GM18519 (cell line): ENCODE results near the gene IFITM2.
"Not testable (repeated sequence)": the region's sequence is repeated elsewhere in the genome, so short reads cannot be mapped to it uniquely, and the experiment has no call there.

Source experiments
- ATAC-seq: cut with Tn5 transposase; IDR thresholded peaks from one replicate; pipeline ENCODE4 v1.9.1; 2021; ENCODE audit warnings: mild to moderate bottlenecking, moderate library complexity; ENCODE audit not compliant: unreplicated experiment, low FRiP score

The IFITM2 gene

GRCh38 chr11:307766-308708, at the start of gene IFITM2:
TSS of gene IFITM2 (plus strand) at chr11:307816. CDS start at chr11:308193, 377 bp downstream.
- not testable (repeated sequence) for ATAC-seq

DNA sequence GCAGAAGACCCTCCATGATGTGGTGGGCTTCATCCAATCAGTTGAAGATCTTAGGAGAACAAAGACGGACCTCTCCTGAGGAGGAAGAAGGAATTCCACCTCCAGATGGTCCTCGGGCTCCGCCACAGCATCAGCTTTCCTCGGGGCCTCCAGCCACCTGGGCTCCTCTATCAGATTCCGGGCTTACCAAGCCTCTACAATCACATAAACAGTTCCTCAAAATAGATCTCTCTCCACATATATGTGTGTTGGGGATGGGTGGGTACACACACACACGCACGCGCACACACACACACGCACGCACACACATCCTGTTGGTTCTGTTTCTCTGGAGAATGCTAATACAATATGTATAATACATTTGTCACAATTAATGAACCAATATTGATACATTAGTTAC, 48.2 kb upstream of the IFITM2 start:
- no peak for ATAC-seq

- ATAC-seq = no peak
Observed at GRCh38 chr11:261624-262023, 46.0 kb upstream of the IFITM2 start.

- no peak for ATAC-seq
Observed at GRCh38 chr11:266676-267439, 40.8 kb upstream of the IFITM2 start.

- ATAC-seq = no peak
Observed at GRCh38 chr11:267491-267994, 40.1 kb upstream of the IFITM2 start.

GRCh38 chr11:268716-269145, 38.9 kb upstream of the IFITM2 start:
- not testable (repeated sequence) for ATAC-seq

DNA sequence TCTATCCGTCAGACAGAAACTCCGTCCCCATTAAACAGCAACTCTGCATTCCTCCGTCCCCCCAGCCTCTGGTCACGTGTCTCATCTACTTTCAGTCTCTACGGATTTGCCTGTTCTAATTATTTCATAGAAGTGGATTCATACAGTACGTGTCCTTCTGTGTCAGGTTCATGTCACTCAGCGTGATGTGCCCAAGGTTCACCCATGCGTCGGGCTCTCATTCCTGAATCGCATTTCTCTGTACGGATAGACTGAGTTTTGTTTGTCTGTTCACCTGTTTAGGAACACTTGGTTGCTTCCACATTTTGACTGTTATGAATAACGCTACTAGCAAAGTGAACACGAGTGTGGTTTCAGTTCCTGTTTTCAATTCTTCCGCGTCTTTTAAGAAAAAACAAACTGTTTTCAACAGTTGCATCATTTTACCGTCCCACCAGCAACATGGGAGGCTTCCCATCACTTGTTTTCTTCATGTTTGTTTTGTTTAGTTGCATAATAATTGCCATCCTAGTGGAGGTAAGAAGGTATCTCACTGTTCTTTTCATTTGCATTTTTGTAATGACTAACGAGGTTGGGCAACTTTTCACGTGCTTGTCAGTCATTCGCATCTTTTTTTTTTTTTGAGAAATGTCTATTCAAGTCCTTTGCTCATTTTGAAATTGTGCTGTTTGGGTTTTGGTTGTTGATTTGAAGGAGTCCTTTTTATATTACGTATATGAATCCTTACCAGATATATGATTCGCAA, 38.3 kb upstream of the IFITM2 start:
- peak; percentile 68 for ATAC-seq

- no peak for ATAC-seq
Observed at GRCh38 chr11:270451-271318, 36.9 kb upstream of the IFITM2 start.

DNA sequence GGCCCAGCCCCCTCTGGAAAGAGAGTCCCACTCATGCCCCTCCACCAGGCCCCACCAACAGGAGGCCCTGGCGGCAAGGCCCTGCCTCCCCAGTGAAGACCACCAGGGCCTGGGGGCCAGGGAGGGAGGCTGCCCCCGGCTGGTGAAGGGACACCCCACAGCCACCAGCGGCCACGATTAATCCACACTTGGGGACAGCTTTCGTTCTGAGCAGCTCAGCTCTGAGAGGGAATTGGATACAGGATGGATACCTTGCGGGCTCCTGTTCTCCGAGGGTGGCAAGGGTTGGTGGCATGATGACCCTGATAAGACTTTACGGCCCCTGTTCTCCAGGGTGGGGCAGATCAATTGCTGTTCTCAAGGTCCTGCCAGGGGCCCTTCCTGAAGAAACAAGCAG, 36.3 kb upstream of the IFITM2 start:
- ATAC-seq = no peak

GRCh38 chr11:272195-272930, 35.3 kb upstream of the IFITM2 start:
- no peak for ATAC-seq

DNA sequence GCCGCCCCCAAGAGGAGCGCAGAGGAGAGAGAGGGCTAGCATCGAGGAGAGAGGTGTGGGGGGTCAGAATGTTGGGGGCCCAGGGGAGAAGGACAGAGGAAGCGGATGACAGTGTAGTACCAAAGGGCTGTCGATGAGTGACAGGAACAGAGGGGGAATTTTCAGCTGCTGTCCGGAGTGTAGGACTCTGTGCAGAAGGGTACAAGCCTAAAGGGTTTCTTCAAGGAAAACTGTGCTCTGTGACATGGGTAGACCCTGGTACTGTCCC, 34.8 kb upstream of the IFITM2 start:
- ATAC-seq = no peak

- no peak for ATAC-seq
Observed at GRCh38 chr11:276219-276618, 31.4 kb upstream of the IFITM2 start.

GRCh38 chr11:278001-278951, 29.3 kb upstream of the IFITM2 start, which contains the start of gene NLRP6:
TSS of gene NLRP6 (plus strand) at chr11:278407. CDS start at chr11:278570, 163 bp downstream.
- no peak for ATAC-seq

DNA sequence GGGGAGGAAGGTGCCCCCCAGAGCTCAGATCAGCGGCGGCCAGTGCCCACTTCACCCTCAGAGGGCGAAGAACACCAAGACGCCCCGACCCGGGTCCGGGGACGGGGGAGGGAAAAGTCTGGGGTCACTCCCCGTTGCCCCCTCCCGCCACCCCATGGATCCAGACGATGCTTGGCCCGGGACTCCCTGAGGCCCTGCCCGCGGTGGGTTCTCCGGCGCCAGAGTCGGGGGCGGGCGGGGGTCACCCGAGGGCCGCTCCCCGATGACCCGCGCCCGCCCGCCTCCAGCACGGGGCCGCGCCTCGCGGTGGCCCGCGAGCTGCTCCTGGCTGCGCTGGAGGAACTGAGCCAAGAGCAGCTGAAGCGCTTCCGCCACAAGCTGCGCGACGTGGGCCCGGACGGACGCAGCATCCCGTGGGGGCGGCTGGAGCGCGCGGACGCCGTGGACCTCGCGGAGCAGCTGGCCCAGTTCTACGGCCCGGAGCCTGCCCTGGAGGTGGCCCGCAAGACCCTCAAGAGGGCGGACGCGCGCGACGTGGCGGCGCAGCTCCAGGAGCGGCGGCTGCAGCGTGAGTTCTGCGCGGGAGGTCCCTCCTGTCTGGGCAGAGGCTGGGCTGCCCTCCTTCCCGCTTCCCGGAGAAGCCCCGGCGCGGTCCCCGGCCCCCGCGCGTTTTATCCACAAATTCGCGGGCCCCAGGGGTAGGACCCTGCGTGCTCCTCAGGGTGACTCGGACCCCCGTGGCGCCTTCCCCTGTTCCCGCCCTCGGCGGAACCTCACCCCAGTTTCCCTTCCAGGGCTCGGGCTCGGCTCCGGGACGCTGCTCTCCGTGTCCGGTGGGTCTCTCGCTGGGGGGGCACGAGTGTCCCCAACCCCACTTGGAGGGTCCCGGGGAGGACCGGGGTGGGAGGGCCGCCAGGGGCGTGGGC, 28.3 kb upstream of the IFITM2 start:
- no peak for ATAC-seq

GRCh38 chr11:279966-280705, 27.5 kb upstream of the IFITM2 start:
- ATAC-seq = no peak
